GM19468 (cell line): Measurements from ENCODE around the gene OSMR.

Experiments used
- ATAC-seq: cut with Tn5 transposase; IDR thresholded peaks from one replicate; pipeline ENCODE4 v1.9.1; 2021; ENCODE audit warnings: mild to moderate bottlenecking, moderate library complexity, moderate number of reproducible peaks; ENCODE audit not compliant: unreplicated experiment; ENCODE audit errors: extremely low read depth

OSMR gene

GRCh38 chr5:38923661-38924451 lies 78.0 kb downstream of the OSMR start:
- ATAC-seq, result no peak

- no peak for ATAC-seq
These were observed 79.5 kb downstream of the OSMR start for GRCh38 chr5:38925154-38925925.

GRCh38 chr5:38926121-38926520 lies 80.3 kb downstream of the OSMR start:
- ATAC-seq, result no peak

- ATAC-seq, result no peak
These were observed 81.7 kb downstream of the OSMR start for GRCh38 chr5:38927470-38927869.

- no peak for ATAC-seq
These were observed 84.0 kb downstream of the OSMR start for GRCh38 chr5:38929838-38930237.

- no peak for ATAC-seq
These were observed 85.9 kb downstream of the OSMR start for GRCh38 chr5:38931731-38932130.

GRCh38 chr5:38932854-38933408 lies 87.1 kb downstream of the OSMR start:
- ATAC-seq, result no peak

GRCh38 chr5:38935437-38935836 lies 89.6 kb downstream of the OSMR start:
- ATAC-seq, result no peak

- no peak for ATAC-seq
These were observed 90.5 kb downstream of the OSMR start for GRCh38 chr5:38936269-38936668.

GRCh38 chr5:38938424-38938823 lies 92.6 kb downstream of the OSMR start:
- ATAC-seq, result no peak

- ATAC-seq, result no peak
These were observed 93.2 kb downstream of the OSMR start for GRCh38 chr5:38938973-38939372.

GRCh38 chr5:38940230-38940858 lies 94.5 kb downstream of the OSMR start:
- no peak for ATAC-seq

GRCh38 chr5:38941912-38942311 lies 96.1 kb downstream of the OSMR start:
- no peak for ATAC-seq

GRCh38 chr5:38944282-38944681 lies 98.5 kb downstream of the OSMR start:
- ATAC-seq, result no peak

GRCh38 chr5:38948501-38948900 lies 102.7 kb downstream of the OSMR start:
- no peak for ATAC-seq

- no peak for ATAC-seq
These were observed 107.7 kb downstream of the OSMR start for GRCh38 chr5:38953426-38954012.

GRCh38 chr5:38961691-38962090 lies 115.9 kb downstream of the OSMR start:
- no peak for ATAC-seq

GRCh38 chr5:38968665-38969064 lies 122.9 kb downstream of the OSMR start:
- ATAC-seq, result no peak

GRCh38 chr5:38978036-38978435 lies 132.2 kb downstream of the OSMR start:
- no peak for ATAC-seq

GRCh38 chr5:38979535-38979934 lies 133.7 kb downstream of the OSMR start:
- ATAC-seq, result no peak
